ENCODE data around the gene MAGI1.

MAGI1 gene

DNA sequence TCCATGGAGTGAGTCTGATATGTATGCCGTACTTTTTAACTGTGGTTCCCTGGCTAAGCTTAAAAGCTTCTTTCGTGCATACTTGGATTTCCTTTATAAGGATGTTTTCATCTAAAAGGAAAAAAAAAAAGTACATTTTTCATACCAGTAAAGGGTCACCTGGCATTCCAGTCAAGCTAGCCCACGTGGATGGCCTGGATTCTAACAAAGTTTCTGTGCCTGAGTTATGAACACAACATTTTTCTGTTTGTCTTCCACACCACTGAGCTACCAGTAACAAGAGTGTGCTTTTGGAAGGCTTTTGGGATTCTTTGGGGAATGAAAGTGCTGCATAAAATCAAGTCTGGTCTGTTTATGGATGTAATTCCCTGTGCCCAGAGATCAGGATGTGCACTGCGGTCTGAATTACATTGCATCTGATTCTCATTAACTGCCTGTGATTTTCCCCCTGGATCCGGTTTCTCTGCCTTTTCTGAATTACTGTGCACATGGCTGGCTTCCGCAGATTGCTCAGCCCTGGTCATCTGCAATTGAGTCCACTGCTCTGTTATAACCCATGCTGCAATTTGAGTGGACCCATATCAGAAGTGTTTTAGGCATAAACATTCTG is 38.2 kb upstream of the MAGI1 start:
- H3K4me3 ChIP-seq (replicated peaks; ENCODE audit: insufficient read depth, low read length) = no peak overlapping the region
- no peak for DNase-seq (ENCODE audit: low read depth in 1 of 2, low spot score in 1 of 2)
- no peak overlapping the region for H3K27ac ChIP-seq (replicated peaks)
- TF ChIP-seq POLR2AphosphoS5 (IDR thresholded peaks at IDR 0.05; ENCODE audit: low read depth) (no peak), GABPA (IDR thresholded peaks at IDR 0.05; ENCODE audit: low read depth) (no peak), CTCF (IDR thresholded peaks at IDR 0.05; ENCODE audit: insufficient read depth, low read length) (no peak), REST (IDR thresholded peaks at IDR 0.05; ENCODE audit: insufficient replicate concordance, low read depth) (no peak), SPI1 (IDR thresholded peaks at IDR 0.05; ENCODE audit: borderline replicate concordance, low read depth) (no peak)
- H3K27me3 ChIP-seq (ENCODE audit: insufficient read depth, poor library complexity, severe bottlenecking) = no peaks in the 10 kb centered on the region

DNA sequence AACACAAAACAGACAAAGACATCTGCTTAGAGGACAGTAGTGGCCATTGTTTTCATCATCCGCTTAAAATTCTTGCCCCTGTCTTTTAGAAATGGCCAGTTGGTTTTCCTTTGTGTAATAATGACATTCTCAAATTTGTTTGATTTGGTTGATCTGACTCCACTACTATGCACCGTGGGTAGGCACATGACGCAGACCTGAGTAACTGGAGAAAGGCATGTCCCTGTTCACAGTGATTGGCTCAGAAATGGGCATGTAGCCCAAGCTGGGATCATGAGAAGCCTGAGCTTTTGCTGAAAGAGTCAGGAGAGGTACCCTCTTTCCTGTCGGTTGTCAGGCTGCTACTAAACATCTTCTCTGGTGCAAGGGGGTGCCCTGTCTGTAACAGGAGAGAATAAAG is 36.6 kb upstream of the MAGI1 start:
- TF ChIP-seq GABPA (IDR thresholded peaks at IDR 0.05; ENCODE audit: low read depth) (no peak), POLR2AphosphoS5 (IDR thresholded peaks at IDR 0.05; ENCODE audit: low read depth) (no peak), SPI1 (IDR thresholded peaks at IDR 0.05; ENCODE audit: borderline replicate concordance, low read depth) (no peak), REST (IDR thresholded peaks at IDR 0.05; ENCODE audit: insufficient replicate concordance, low read depth) (no peak), CTCF (IDR thresholded peaks at IDR 0.05; ENCODE audit: insufficient read depth, low read length) (no peak)
- Histone ChIP-seq H3K4me3 (replicated peaks; ENCODE audit: insufficient read depth, low read length) (no peak overlapping the region), H3K27ac (replicated peaks) (no peak overlapping the region), H3K27me3 (ENCODE audit: insufficient read depth, poor library complexity, severe bottlenecking) (no peaks in the 10 kb centered on the region)
- no peak for DNase-seq (ENCODE audit: low read depth in 1 of 2, low spot score in 1 of 2)

DNA sequence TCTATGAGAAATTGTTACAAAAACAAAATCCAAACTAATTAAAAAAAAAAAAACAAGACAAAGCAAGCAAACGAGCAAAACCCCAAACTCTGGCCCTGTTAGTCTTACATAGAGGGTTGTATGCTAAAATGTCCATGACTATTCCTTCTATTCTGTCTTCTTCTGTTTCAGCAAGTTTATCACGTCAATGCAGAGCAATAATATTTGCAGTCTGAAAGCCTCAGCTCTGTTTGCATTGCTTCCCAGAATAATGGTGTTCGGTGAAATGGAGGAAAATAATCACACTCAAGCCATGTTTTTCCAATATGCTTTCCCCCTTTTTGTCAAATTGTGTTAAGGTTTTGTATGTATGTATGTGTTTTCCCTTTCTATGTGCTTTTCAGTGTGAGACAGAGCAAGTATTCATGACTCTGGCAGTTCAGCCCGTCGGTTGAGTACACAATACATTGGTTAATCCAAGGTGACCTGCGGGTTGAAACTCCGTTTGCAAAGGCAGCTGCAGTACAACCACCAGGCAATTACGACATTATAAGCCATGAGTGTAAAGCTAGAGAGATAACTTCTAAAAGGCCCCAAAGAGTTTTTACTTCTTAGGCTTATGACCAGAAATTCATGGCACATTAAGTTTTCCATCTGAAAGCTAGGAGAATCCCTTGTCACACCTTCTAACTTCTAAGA is 34.9 kb upstream of the MAGI1 start:
- no peaks in the 10 kb centered on the region for H3K27me3 ChIP-seq (ENCODE audit: insufficient read depth, poor library complexity, severe bottlenecking)
- DNase-seq (ENCODE audit: low read depth in 1 of 2, low spot score in 1 of 2) = no peak
- H3K27ac ChIP-seq (replicated peaks) = no peak overlapping the region
- H3K4me3 ChIP-seq (replicated peaks; ENCODE audit: insufficient read depth, low read length) = no peak overlapping the region
- TF ChIP-seq CTCF (IDR thresholded peaks at IDR 0.05; ENCODE audit: insufficient read depth, low read length) (no peak), REST (IDR thresholded peaks at IDR 0.05; ENCODE audit: insufficient replicate concordance, low read depth) (no peak), SPI1 (IDR thresholded peaks at IDR 0.05; ENCODE audit: borderline replicate concordance, low read depth) (no peak), GABPA (IDR thresholded peaks at IDR 0.05; ENCODE audit: low read depth) (no peak), POLR2AphosphoS5 (IDR thresholded peaks at IDR 0.05; ENCODE audit: low read depth) (no peak)

Data from HL-60 (cell line).